OCI-LY1 (cell line): ENCODE measurements around the gene PROZ.
"Not testable (repeated sequence)": the region's sequence is repeated elsewhere in the genome, so short reads cannot be mapped to it uniquely, and the experiment has no call there.

Source experiments
- H2AFZ ChIP-seq: fragments of 200-600 bp; sonication (generic), shearing (Covaris generic); 2 replicates; pipeline ENCODE4 v1.6.0; 2014; ENCODE audit warnings: antibody characterized with exemption, mild to moderate bottlenecking, low read length
- H3F3A ChIP-seq: fragments of 200-600 bp; sonication (generic), shearing (Covaris generic); 2 replicates; pipeline ENCODE4 v1.6.0; 2014; ENCODE audit warnings: mild to moderate bottlenecking, antibody characterized with exemption, low read length, moderate library complexity; ENCODE audit not compliant: insufficient read depth
- H3K27ac ChIP-seq: fragments of 200-600 bp; sonication (generic); 2 replicates; pipeline ENCODE4 v1.5.1; 2014; ENCODE audit warnings: low read length, mixed run types, mild to moderate bottlenecking, low read depth; ENCODE audit not compliant: poor library complexity, severe bottlenecking
- H3K27me3 ChIP-seq: fragments of 200-600 bp; sonication (generic); 2 replicates; pipeline ENCODE4 v1.6.0; 2014; ENCODE audit warnings: antibody characterized with exemption, mild to moderate bottlenecking, low read length, moderate library complexity; ENCODE audit not compliant: insufficient read depth
- H3K36me3 ChIP-seq: fragments of 200-600 bp; sonication (generic); 2 replicates; pipeline ENCODE4 v1.6.1; 2014; ENCODE audit warnings: mild to moderate bottlenecking, antibody characterized with exemption, low read length, moderate library complexity, mixed read lengths; ENCODE audit not compliant: insufficient read depth
- H3K4me1 ChIP-seq: fragments of 200-600 bp; sonication (generic); 2 replicates; pipeline ENCODE4 v1.5.1; 2014; ENCODE audit warnings: mild to moderate bottlenecking, low read length, moderate library complexity; ENCODE audit not compliant: insufficient read depth, severe bottlenecking
- H3K4me2 ChIP-seq: fragments of 200-600 bp; sonication (generic), shearing (Covaris generic); 2 replicates; pipeline ENCODE4 v1.6.1; 2014; ENCODE audit warnings: low read length
- H3K4me3 ChIP-seq: fragments of 200-600 bp; sonication (generic); 2 replicates; pipeline ENCODE4 v1.5.1; 2014; ENCODE audit warnings: low read length, low read depth, mild to moderate bottlenecking, mixed read lengths; ENCODE audit not compliant: poor library complexity, severe bottlenecking
- H3K79me2 ChIP-seq: fragments of 200-600 bp; shearing (Covaris generic); 2 replicates; pipeline ENCODE4 v1.6.1; 2016; ENCODE audit warnings: mixed run types, low read length, mixed read lengths; ENCODE audit not compliant: insufficient read depth
- H3K9ac ChIP-seq: fragments of 200-600 bp; sonication (generic), shearing (Covaris generic); 2 replicates; pipeline ENCODE4 v1.6.1; 2014; ENCODE audit warnings: mild to moderate bottlenecking, low read length, mixed read lengths
- H3K9me2 ChIP-seq: fragments of 200-600 bp; sonication (generic), shearing (Covaris generic); 2 replicates; pipeline ENCODE4 v1.6.1; 2014; ENCODE audit warnings: low read depth, mild to moderate bottlenecking, low read length, mixed read lengths
- H3K9me3 ChIP-seq: fragments of 200-600 bp; shearing (Covaris generic); 2 replicates; pipeline ENCODE4 v1.6.1; 2014; ENCODE audit warnings: low read length, mixed read lengths
- H4K20me1 ChIP-seq: fragments of 200-600 bp; sonication (generic), shearing (Covaris generic); 2 replicates; pipeline ENCODE4 v1.6.0; 2016; ENCODE audit warnings: mild to moderate bottlenecking, low read length; ENCODE audit not compliant: insufficient read depth
- CTCF ChIP-seq: fragments of 200-600 bp; sonication (generic), shearing (Covaris generic); IDR thresholded peaks from 2 replicates; pipeline ENCODE4 v1.5.1; 2017; ENCODE audit warnings: mild to moderate bottlenecking, antibody characterized with exemption, low read length, moderate library complexity, mixed read lengths
- EZH2 ChIP-seq: fragments of 200-600 bp; sonication (generic), shearing (Covaris generic); IDR thresholded peaks from 2 replicates; pipeline ENCODE4 v1.8.0; 2017; ENCODE audit warnings: borderline replicate concordance, mixed run types, mild to moderate bottlenecking, antibody characterized with exemption, low read length, moderate library complexity, mixed read lengths

PROZ gene

DNA sequence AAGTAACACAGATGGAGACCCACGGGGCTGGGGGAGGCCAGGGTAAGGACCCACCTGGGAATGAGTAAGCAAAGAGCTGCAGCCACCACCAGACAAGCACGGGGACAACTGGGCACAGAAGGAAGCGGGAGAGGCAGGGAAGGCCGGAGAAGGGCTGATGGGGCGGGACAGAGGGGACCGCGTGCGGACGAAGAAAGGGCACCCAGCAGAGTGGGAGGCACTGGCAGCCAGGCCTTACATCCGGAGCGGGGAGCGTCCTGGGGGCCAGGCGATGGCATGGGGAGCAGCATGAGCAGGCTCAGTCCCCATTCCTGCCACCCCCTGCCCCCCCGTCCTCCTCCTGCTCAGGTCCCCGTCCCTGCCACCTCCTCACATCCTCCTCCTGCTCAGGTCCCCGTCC is 3.0 kb downstream of the PROZ start:
- no peaks in the 10 kb centered on the region for H4K20me1 ChIP-seq
- H3K9me3 ChIP-seq: peaks cover under 1% of the 10 kb centered on the region
- no peak overlapping the region for H3K4me3 ChIP-seq
- no peak overlapping the region for H2AFZ ChIP-seq
- H3K36me3 ChIP-seq: peaks cover 2% of the 10 kb centered on the region; the same call in 1 of the 2 replicates
- H3K79me2 ChIP-seq: no peaks in the 10 kb centered on the region
- H3K4me2 ChIP-seq: no peak overlapping the region
- no peak overlapping the region for H3K27ac ChIP-seq
- H3K9ac ChIP-seq: no peak overlapping the region
- H3K4me1 ChIP-seq: no peaks in the 10 kb centered on the region
- peaks cover 10% of the 10 kb centered on the region for H3K27me3 ChIP-seq
- TF ChIP-seq CTCF (no peak), EZH2 (no peak)
- H3F3A ChIP-seq: no peaks in the 10 kb centered on the region
- H3K9me2 ChIP-seq: no peaks in the 10 kb centered on the region

GRCh38 chr13:113161975-113162374 is 3.5 kb downstream of the PROZ start:
- H3K9ac ChIP-seq, H4K20me1 ChIP-seq, H3K36me3 ChIP-seq, H3F3A ChIP-seq, H3K4me3 ChIP-seq, H3K4me1 ChIP-seq, H3K79me2 ChIP-seq, H3K9me2 ChIP-seq, H3K27me3 ChIP-seq, H3K9me3 ChIP-seq, H2AFZ ChIP-seq, H3K27ac ChIP-seq, H3K4me2 ChIP-seq: not testable (repeated sequence)

DNA sequence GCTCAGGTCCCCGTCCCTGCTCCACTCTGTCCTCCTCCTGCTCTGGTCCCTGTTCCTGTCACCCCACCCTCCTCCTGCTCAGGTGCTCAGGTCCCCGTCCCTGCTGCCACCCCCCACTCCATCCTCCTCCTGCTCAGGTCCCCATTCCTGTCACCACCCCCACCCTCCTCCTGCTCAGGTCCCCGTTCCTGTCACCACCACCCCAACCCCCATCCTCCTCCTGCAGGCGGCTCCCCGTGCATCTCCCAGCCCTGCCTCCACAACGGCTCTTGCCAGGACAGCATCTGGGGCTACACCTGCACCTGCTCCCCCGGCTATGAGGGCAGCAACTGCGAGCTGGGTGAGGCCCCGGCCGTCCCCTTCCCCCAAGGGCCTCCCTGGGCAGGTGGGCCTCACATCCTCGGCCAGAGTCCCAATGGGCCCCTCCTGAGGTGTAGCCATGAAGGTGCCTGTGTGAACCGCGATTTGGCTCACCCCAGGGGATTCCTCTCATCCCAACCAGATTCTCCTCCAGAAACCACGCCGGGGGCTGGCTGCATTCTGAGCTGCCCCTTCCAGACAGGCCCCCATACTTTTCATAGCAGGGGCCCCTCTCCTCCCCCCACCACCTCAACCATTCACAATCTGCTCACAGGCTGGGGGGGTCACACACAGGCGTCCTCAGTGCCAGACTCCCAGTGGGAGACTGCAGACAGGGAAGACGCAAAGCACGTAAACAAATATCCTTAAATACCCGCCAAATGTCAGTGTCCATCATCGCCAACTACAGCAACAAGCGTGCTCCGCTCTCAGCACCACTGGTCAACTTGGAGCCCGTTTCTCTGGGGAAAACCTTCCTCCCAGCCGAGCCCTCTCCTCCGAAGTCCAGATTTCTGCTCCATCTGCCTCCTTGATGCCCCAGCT is 4.6 kb downstream of the PROZ start:
- Histone ChIP-seq H3K9ac (no peak overlapping the region), H4K20me1 (no peaks in the 10 kb centered on the region), H2AFZ (no peak overlapping the region), H3K4me1 (no peaks in the 10 kb centered on the region), H3K79me2 (no peaks in the 10 kb centered on the region), H3K9me2 (no peaks in the 10 kb centered on the region), H3K27ac (no peak overlapping the region), H3K36me3 (peaks cover 5% of the 10 kb centered on the region; the same call in 1 of the 2 replicates), H3K27me3 (peaks cover 4% of the 10 kb centered on the region), H3K4me2 (no peak overlapping the region), H3K4me3 (no peak overlapping the region), H3F3A (no peaks in the 10 kb centered on the region), H3K9me3 (no peaks in the 10 kb centered on the region)
- TF ChIP-seq EZH2: no peak
- TF ChIP-seq CTCF: no peak

- TF ChIP-seq EZH2: no peak
- TF ChIP-seq CTCF: no peak
- Histone ChIP-seq H3K9me3 (no peaks in the 10 kb centered on the region), H2AFZ (no peak overlapping the region), H4K20me1 (no peaks in the 10 kb centered on the region), H3K9me2 (no peaks in the 10 kb centered on the region), H3K27me3 (no peaks in the 10 kb centered on the region; the same call in none of the 2 replicates), H3K4me2 (no peak overlapping the region), H3K79me2 (no peaks in the 10 kb centered on the region), H3K4me3 (no peak overlapping the region), H3K9ac (no peak overlapping the region), H3F3A (no peaks in the 10 kb centered on the region), H3K4me1 (no peaks in the 10 kb centered on the region), H3K36me3 (peaks cover 19% of the 10 kb centered on the region), H3K27ac (no peak overlapping the region)
These were observed 6.0 kb downstream of the PROZ start for GRCh38 chr13:113164492-113164891.
